DOHH2 (cell line): ENCODE data around the gene MAGEA11.

Experiments used
- CTCF ChIP-seq: fragments of 200-600 bp; sonication (generic); IDR thresholded peaks from one replicate; pipeline ENCODE4 v1.5.1; 2014; ENCODE audit warnings: antibody characterized with exemption, mild to moderate bottlenecking, low read depth, low read length; ENCODE audit not compliant: poor library complexity, severe bottlenecking
- EZH2phosphoT487 ChIP-seq: fragments of 200-600 bp; sonication (generic); IDR thresholded peaks from 2 replicates; pipeline ENCODE4 v1.6.1; 2017; ENCODE audit warnings: borderline replicate concordance, mild to moderate bottlenecking, antibody characterized with exemption, low read length, moderate library complexity, mixed read lengths

GRCh38 chrX:149704664-149705063, 7.2 kb upstream of the MAGEA11 start:
- TF ChIP-seq CTCF: no peak
- no peak for TF ChIP-seq EZH2phosphoT487
